A673 (cell line): ENCODE data around the gene KLK15.

Source experiments
- EZH2 ChIP-seq: fragments of 200-600 bp; sonication (generic); IDR thresholded peaks from 2 replicates; pipeline ENCODE4 v1.6.1; 2017; ENCODE audit warnings: borderline replicate concordance, low read depth, mild to moderate bottlenecking, mixed read lengths, antibody characterized with exemption, low read length; ENCODE audit not compliant: poor library complexity, severe bottlenecking
- TF ChIP-seq, protein P1 (sequence below): fragments of 300-800, 200-600 bp; sonication (generic); conservative IDR thresholded peaks from 2 replicates; pipeline ENCODE4 v1.5.1; 2017; ENCODE audit warnings: low read depth, mild to moderate bottlenecking, antibody characterized with exemption, low read length, moderate library complexity, mixed read lengths

GRCh38 chr19:50821248-50821612 is 12.1 kb downstream of the KLK15 start:
- TF ChIP-seq, protein P1, sequence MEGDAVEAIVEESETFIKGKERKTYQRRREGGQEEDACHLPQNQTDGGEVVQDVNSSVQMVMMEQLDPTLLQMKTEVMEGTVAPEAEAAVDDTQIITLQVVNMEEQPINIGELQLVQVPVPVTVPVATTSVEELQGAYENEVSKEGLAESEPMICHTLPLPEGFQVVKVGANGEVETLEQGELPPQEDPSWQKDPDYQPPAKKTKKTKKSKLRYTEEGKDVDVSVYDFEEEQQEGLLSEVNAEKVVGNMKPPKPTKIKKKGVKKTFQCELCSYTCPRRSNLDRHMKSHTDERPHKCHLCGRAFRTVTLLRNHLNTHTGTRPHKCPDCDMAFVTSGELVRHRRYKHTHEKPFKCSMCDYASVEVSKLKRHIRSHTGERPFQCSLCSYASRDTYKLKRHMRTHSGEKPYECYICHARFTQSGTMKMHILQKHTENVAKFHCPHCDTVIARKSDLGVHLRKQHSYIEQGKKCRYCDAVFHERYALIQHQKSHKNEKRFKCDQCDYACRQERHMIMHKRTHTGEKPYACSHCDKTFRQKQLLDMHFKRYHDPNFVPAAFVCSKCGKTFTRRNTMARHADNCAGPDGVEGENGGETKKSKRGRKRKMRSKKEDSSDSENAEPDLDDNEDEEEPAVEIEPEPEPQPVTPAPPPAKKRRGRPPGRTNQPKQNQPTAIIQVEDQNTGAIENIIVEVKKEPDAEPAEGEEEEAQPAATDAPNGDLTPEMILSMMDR, result no peak
- TF ChIP-seq EZH2, result no peak
